ENCODE results near the gene INHBA.

The INHBA gene

DNA sequence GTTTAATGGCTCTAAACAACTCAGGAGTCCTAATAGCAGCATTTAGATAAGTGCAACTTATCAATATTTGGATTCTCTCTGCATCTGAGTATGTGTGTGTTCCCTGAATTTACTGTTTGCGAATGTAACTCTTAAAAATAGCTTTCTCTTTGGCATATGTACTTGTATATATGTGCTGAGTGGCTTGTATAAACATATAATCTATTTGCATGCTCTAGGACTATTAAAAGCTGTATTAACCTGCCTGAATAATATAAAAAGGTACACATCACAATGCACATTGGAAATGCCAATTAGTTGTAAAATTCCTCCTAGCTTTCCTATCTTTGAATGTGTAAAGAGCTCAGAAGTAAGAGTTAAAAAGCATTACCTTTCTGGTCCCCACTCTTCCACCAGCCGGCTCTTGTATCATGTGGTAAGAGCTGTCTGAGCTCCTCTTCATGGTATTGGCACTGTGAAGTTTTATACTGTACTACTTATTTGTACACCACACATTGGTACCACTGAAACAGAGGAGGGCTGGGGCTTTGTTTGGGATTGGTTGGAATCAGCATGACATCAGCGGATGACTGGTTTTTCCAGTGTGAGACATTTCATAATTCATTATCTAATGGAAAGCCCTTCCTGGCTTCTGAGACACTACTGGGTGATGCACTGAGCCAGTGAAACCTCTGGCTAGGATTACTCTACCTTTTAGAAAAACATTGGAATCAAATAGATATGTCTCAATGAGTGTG, at the start of gene INHBA:
Gene INHBA, minus strand, starts transcription at position 456 of the 737 bp plus-strand sequence. CDS start 2,716 bp downstream, outside the sequence.
- TF ChIP-seq, protein P1, sequence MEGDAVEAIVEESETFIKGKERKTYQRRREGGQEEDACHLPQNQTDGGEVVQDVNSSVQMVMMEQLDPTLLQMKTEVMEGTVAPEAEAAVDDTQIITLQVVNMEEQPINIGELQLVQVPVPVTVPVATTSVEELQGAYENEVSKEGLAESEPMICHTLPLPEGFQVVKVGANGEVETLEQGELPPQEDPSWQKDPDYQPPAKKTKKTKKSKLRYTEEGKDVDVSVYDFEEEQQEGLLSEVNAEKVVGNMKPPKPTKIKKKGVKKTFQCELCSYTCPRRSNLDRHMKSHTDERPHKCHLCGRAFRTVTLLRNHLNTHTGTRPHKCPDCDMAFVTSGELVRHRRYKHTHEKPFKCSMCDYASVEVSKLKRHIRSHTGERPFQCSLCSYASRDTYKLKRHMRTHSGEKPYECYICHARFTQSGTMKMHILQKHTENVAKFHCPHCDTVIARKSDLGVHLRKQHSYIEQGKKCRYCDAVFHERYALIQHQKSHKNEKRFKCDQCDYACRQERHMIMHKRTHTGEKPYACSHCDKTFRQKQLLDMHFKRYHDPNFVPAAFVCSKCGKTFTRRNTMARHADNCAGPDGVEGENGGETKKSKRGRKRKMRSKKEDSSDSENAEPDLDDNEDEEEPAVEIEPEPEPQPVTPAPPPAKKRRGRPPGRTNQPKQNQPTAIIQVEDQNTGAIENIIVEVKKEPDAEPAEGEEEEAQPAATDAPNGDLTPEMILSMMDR (conservative IDR thresholded peaks at IDR 0.05) = no peak
- no peak for TF ChIP-seq ZFX (IDR thresholded peaks at IDR 0.05)
- no peak within 1 kb of the TSS for H3K27ac ChIP-seq

DNA sequence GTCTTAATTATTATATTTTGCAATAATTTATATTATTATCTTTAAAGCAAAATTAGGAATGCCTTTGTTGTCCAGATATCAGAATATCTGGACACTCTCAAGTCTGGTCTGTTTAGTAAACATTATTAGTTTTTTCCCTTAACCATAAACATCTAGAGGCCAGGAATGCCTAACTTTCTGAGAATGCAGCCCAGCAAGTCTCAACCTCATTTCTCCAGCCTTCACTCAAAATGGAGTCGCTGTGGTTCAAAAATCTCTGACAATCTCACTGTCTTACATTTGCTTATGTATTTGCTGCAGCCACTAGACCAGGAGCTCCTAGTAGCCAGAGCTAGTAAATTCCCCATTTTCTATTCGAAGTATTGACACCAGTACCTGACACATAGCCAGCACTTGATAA, 49.7 kb upstream of the INHBA start:
- no peak overlapping the region for H3K27ac ChIP-seq
- TF ChIP-seq, protein P1 (conservative IDR thresholded peaks at IDR 0.05) = no peak
- TF ChIP-seq ZFX (IDR thresholded peaks at IDR 0.05) = no peak

DNA sequence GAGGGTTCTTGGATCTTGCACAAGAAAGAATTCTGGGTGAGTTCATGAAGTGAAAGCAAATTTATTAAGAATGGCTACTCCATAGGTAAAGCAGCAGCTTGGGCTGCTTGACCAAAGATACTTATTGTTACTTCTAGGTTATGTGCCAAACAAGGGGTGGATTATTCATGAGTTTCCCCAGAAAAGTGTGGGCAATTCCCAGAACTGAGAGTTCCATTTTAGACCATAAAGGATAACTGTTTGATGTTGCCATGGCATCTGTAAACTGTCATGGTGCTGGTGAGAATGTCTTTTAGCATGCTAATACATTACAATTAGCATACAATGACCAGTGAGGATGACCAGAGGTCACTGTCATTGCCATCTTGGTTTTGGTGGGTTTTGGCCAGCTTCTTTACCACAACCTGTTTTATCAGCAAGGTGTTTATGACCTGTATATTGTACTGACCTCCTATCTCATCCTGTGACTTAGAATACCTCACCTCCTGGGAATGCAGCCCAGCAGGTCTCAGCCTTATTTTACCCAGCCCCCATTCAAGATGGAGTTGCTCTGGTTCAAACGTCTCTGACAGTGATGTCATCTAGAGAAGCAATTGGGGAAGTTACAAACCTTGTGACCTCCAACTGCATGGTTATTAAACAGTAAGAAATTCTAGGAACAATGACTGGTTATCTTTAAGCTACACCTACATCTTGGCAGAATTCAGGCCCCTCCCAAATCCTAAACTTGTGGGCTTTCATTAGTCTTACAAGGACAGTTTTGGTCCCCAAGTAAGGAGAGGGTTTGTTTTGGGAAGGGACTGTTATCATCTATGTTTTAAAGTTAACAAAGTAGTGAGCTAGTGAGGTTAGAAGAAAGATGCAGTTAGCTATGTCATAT, 48.0 kb upstream of the INHBA start:
- H3K27ac ChIP-seq = no peak overlapping the region
- TF ChIP-seq, protein P1 (conservative IDR thresholded peaks at IDR 0.05) = no peak
- no peak for TF ChIP-seq ZFX (IDR thresholded peaks at IDR 0.05)

DNA sequence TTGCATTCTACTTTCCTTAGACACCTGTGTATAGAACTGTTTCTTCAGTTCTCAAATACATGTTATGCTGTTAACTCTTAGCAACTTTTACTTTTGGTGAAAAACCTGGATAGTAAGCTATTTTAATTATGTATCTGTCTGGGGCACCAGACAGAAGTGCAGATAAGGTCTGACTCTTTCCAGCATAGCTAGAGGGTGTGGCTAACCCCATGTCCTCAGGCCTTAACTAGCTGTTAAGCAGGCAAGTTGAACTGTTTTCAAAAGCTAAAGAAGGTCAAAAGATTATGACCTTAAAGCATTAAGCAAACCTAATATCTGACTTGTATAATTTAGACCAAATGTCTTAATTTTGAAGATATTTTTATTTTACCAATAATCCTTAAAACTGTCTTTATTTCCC, 45.1 kb upstream of the INHBA start:
- no peak overlapping the region for H3K27ac ChIP-seq
- TF ChIP-seq, protein P1 (conservative IDR thresholded peaks at IDR 0.05) = no peak
- no peak for TF ChIP-seq ZFX (IDR thresholded peaks at IDR 0.05)

DNA sequence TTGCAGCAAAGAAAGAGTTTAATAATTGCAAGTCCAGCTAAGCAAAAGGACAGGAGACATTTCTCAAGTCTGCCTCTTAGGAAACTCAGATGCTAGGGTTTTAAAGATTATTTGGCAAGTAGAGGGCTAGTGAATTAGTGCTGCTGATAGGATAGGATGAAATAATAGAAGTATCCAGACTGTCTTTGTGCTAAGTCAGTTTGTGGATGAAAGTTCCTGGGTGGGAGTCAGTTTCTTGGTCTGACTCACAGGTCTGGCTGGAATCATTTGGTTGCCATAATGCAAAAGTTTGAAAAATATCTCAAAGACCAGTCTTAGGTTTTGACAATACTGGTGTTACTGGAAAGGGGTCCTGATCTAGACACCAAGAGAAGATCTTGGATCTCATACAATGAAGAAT, 42.6 kb upstream of the INHBA start:
- TF ChIP-seq ZFX (IDR thresholded peaks at IDR 0.05) = no peak
- TF ChIP-seq, protein P1 (conservative IDR thresholded peaks at IDR 0.05) = no peak
- H3K27ac ChIP-seq = no peak overlapping the region

DNA sequence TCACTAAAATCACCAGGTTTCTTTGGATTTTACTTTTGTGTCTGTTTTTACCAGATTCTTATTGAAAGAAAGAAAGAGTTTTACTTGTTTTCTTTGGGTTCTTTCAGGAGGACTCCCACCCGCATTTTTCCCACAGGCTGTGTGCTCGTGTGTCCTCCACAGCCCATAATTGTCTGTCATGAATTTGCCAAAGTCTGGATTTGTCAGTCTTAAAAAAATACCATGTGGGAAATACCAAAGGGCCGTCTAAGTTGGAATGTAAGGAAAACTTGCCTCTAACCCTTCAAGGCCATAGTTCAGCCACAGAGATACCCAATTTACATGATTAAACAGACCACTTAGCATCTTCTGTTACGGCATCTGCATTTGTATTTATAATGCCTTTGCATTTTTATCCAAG, 41.3 kb upstream of the INHBA start:
- H3K27ac ChIP-seq = no peak overlapping the region
- no peak for TF ChIP-seq ZFX (IDR thresholded peaks at IDR 0.05)
- TF ChIP-seq, protein P1 (conservative IDR thresholded peaks at IDR 0.05) = no peak

Data from C4-2B (cell line).